Loucy (cell line): ENCODE results near the gene EVA1B.

Experiments
- H2AFZ ChIP-seq: fragments of 200-600 bp; sonication (generic); 2 replicates; pipeline ENCODE4 v1.6.0; 2016; ENCODE audit warnings: antibody characterized with exemption, mild to moderate bottlenecking, low read length, moderate library complexity
- H3F3A ChIP-seq: fragments of 200-600 bp; 2 replicates; pipeline ENCODE4 v1.6.0; 2016; ENCODE audit warnings: antibody characterized with exemption, low read depth, mild to moderate bottlenecking
- H3K27me3 ChIP-seq: fragments of 200-600 bp; sonication (generic); 2 replicates; pipeline ENCODE4 v1.6.1; 2014; ENCODE audit warnings: low read length, mild to moderate bottlenecking; ENCODE audit not compliant: insufficient read depth, poor library complexity, severe bottlenecking
- H3K36me3 ChIP-seq: fragments of 200-600 bp; sonication (generic); 2 replicates; pipeline ENCODE4 v1.6.1; 2016; ENCODE audit warnings: low read length; ENCODE audit not compliant: insufficient read depth
- H3K4me1 ChIP-seq: fragments of 200-600 bp; sonication (generic); 2 replicates; pipeline ENCODE4 v1.5.1; 2014; ENCODE audit warnings: low read length, mild to moderate bottlenecking; ENCODE audit not compliant: insufficient read depth, poor library complexity, severe bottlenecking
- H3K4me2 ChIP-seq: fragments of 200-600 bp; sonication (generic); 2 replicates; pipeline ENCODE4 v1.6.0; 2014; ENCODE audit warnings: antibody characterized with exemption, low read length, low read depth, mild to moderate bottlenecking; ENCODE audit not compliant: poor library complexity, severe bottlenecking
- H3K4me3 ChIP-seq: fragments of 200-600 bp; sonication (generic); 2 replicates; pipeline ENCODE4 v1.5.1; 2014; ENCODE audit warnings: low read length, mild to moderate bottlenecking, mixed read lengths; ENCODE audit not compliant: poor library complexity, severe bottlenecking
- H3K79me2 ChIP-seq: fragments of 200-600 bp; sonication (generic); 2 replicates; pipeline ENCODE4 v1.6.1; 2014; ENCODE audit warnings: low read length; ENCODE audit not compliant: insufficient read depth
- H3K9ac ChIP-seq: fragments of 200-600 bp; sonication (generic); 2 replicates; pipeline ENCODE4 v1.6.0; 2014; ENCODE audit warnings: mild to moderate bottlenecking, low read depth, low read length, moderate library complexity; ENCODE audit not compliant: poor library complexity, severe bottlenecking
- H3K9me2 ChIP-seq: fragments of 200-600 bp; sonication (generic); replicated peaks from 2 replicates; pipeline ENCODE4 v1.6.1; 2016; ENCODE audit warnings: low read depth, low read length, mixed read lengths
- H3K9me3 ChIP-seq: fragments of 200-600 bp; sonication (generic); 2 replicates; pipeline ENCODE4 v1.6.1; 2014; ENCODE audit warnings: mild to moderate bottlenecking, antibody characterized with exemption, low read length, low read depth; ENCODE audit not compliant: insufficient read depth
- H4K20me1 ChIP-seq: fragments of 200-600 bp; sonication (generic); 2 replicates; pipeline ENCODE4 v1.6.0; 2014; ENCODE audit warnings: antibody characterized with exemption, low read length, mild to moderate bottlenecking; ENCODE audit not compliant: insufficient read depth, poor library complexity, severe bottlenecking
- CTCF ChIP-seq: fragments of 200-600 bp; sonication (generic); conservative IDR thresholded peaks from 2 replicates; pipeline ENCODE4 v1.5.1; 2014; ENCODE audit warnings: mild to moderate bottlenecking, antibody characterized with exemption, low read length
- EZH2phosphoT487 ChIP-seq: fragments of 200-600 bp; IDR thresholded peaks from 2 replicates; pipeline ENCODE4 v1.6.1; 2018; ENCODE audit warnings: antibody characterized with exemption, mild to moderate bottlenecking, moderate library complexity, borderline replicate concordance

Gene EVA1B

DNA sequence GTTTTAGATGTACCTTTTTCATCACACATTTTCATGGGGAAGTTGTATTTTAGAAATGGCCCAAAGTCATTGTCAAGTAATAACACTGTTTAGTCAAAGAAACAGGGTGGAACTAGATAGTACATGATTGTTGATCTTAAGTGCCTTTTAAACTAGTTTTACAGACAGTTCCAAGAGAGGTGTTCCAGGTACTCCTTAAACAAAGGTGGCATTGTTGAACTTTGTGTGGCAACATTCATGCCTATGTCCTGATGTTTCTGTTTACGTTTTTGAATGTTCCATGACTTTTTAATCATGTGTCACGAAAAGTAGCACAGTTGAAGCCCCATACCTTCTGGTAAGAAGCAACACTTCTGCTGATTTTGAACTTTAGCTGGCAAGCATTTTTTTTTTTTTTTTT, 26.4 kb downstream of the EVA1B start:
- Histone ChIP-seq H3K4me1 (no peaks in the 10 kb centered on the region), H3K27me3 (no peaks in the 10 kb centered on the region), H3F3A (no peaks in the 10 kb centered on the region), H3K9me3 (no peaks in the 10 kb centered on the region), H3K9me2 (no peaks in the 10 kb centered on the region), H3K9ac (no peak overlapping the region), H3K4me3 (no peak overlapping the region), H3K79me2 (no peaks in the 10 kb centered on the region), H3K4me2 (no peak overlapping the region), H3K36me3 (peaks cover 95% of the 10 kb centered on the region; the same call in 1 of the 2 replicates), H4K20me1 (no peaks in the 10 kb centered on the region), H2AFZ (no peak overlapping the region)
- TF ChIP-seq EZH2phosphoT487 (no peak), CTCF (no peak)

GRCh38 chr1:36295390-36295789, 28.1 kb downstream of the EVA1B start:
- Histone ChIP-seq H3K36me3 (peaks cover 95% of the 10 kb centered on the region), H2AFZ (no peak overlapping the region), H3K9me2 (no peaks in the 10 kb centered on the region), H3K79me2 (no peaks in the 10 kb centered on the region), H3K4me3 (no peak overlapping the region), H4K20me1 (no peaks in the 10 kb centered on the region), H3F3A (no peaks in the 10 kb centered on the region), H3K4me2 (no peak overlapping the region), H3K27me3 (no peaks in the 10 kb centered on the region), H3K4me1 (no peaks in the 10 kb centered on the region), H3K9ac (no peak overlapping the region), H3K9me3 (no peaks in the 10 kb centered on the region)
- no peak for TF ChIP-seq CTCF
- TF ChIP-seq EZH2phosphoT487 = no peak

DNA sequence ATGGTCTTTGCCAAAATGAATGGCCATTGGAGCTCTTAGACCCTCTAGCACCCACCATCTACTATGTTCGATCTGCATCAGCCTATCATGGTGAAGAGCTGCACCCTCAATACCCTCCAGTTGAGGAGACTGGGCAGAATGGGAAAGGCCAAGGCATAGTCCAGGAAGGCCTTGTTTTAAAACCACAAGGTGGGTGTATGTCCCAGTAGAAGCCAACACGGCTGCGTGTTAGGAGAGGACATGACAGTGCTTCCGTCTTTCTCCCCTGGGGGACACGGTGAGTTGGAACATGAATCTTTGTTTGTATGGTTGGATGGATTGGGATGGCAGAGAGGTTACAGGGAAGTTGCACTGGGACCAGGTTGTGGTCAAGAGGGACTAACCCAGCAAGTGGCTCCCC, 35.9 kb downstream of the EVA1B start:
- Histone ChIP-seq H3K79me2 (peaks cover 9% of the 10 kb centered on the region; the same call in 1 of the 2 replicates), H3K9ac (no peak overlapping the region), H3K4me2 (no peak overlapping the region), H3K4me3 (no peak overlapping the region), H4K20me1 (peaks cover 13% of the 10 kb centered on the region), H3K9me2 (no peaks in the 10 kb centered on the region), H3F3A (no peaks in the 10 kb centered on the region), H3K4me1 (no peaks in the 10 kb centered on the region), H3K36me3 (peaks cover 98% of the 10 kb centered on the region), H3K9me3 (no peaks in the 10 kb centered on the region), H2AFZ (no peak overlapping the region), H3K27me3 (no peaks in the 10 kb centered on the region)
- TF ChIP-seq EZH2phosphoT487 (no peak), CTCF (no peak)
